GM12874 (cell line): Measurements from ENCODE around the gene GIMAP8.

Experiments
- TF ChIP-seq, protein P1 (sequence below): IDR thresholded peaks from 2 replicates; pipeline ENCODE4 v1.5.1; 2011; ENCODE audit warnings: low read depth, mild to moderate bottlenecking, control low read depth, low read length, moderate library complexity; ENCODE audit not compliant: insufficient read depth

GIMAP8 gene

DNA sequence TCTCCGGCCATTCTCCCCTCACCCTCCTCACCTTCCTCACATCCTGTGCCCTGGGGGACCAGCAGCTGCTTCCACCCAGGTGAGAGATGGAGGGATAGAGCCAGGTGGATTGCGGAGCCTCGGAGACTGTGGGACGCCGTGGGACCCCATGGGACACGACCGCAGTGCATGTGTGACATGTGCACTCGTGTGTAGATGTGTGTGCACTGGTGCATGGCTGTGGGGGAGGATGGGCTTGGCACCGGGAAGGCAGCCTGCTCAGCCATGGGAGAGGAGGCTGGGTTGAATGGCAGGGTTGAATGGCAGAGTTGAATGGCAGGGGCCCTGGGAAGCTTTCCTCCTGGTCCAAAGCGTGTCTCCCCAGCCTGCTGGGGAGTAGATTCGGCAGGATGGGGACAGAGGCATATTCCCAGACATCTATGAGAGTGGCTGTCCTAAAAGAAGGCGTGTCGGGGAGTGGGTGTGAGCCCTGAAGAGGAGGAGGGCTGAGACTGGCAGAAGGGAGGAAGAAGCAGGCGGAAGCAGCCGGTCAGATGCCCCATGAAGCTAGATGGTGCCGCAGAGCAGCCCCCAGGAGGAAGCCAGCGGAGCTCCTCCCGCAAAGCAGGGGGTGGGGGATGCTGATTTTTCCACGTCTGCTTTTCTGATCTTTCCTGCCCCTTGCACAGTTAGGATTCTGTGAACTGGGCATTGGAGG is 815 bp downstream of the GIMAP8 start:
- TF ChIP-seq, protein P1, sequence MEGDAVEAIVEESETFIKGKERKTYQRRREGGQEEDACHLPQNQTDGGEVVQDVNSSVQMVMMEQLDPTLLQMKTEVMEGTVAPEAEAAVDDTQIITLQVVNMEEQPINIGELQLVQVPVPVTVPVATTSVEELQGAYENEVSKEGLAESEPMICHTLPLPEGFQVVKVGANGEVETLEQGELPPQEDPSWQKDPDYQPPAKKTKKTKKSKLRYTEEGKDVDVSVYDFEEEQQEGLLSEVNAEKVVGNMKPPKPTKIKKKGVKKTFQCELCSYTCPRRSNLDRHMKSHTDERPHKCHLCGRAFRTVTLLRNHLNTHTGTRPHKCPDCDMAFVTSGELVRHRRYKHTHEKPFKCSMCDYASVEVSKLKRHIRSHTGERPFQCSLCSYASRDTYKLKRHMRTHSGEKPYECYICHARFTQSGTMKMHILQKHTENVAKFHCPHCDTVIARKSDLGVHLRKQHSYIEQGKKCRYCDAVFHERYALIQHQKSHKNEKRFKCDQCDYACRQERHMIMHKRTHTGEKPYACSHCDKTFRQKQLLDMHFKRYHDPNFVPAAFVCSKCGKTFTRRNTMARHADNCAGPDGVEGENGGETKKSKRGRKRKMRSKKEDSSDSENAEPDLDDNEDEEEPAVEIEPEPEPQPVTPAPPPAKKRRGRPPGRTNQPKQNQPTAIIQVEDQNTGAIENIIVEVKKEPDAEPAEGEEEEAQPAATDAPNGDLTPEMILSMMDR = no peak

DNA sequence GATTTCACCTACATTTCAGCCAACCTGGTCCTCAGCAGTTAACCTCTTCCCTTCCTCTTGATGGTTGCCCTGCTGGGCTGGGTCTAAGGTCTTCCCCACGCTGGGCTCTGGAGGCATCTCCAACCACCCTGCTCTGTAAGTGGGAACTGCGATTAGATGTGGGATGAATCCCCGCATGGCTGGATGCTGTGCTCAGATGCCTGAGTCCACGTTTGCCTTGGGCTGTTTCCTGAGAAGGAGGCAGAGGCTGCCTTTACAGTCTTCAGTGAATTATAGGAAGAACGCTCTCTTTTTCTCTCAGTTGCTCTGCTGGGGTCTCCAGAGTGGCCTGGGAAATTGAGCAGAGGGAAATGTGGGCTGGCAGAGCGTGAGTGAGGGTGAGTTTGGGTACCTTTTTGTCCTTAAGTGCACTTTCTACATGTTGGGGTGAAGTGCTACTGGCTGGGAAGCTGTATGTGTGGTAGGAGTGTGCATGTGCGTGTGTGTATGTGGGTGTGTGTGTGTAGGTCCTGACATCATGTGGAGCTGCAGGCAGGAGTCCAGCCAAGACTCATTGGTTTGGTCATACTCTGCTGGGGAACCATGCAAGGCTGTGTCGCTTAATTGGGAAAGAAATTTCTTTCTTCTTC is 1.5 kb downstream of the GIMAP8 start:
- TF ChIP-seq, protein P1 = no peak

- TF ChIP-seq, protein P1 = no peak
These were observed 2.8 kb downstream of the GIMAP8 start for GRCh38 chr7:150453181-150453580.

DNA sequence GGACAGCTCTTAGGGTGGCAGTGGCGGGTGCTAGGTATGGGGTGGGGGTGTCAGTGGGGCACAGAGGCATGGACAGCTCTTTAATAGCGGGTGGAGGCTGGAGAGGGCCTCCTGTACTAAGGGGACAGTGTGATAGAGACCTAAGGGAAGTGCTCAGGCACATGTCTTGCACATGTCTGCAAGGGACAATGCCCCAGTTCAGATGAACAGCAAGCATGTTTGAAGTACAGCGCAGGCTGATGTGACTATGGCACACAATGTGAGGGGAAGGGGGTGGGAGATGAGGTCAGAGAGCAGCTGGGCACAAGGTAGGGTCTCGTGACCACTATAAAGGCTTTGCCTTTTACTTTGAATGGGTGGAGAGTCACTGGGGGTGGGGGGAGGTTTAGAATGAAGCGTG is 3.5 kb downstream of the GIMAP8 start:
- TF ChIP-seq, protein P1 = no peak

DNA sequence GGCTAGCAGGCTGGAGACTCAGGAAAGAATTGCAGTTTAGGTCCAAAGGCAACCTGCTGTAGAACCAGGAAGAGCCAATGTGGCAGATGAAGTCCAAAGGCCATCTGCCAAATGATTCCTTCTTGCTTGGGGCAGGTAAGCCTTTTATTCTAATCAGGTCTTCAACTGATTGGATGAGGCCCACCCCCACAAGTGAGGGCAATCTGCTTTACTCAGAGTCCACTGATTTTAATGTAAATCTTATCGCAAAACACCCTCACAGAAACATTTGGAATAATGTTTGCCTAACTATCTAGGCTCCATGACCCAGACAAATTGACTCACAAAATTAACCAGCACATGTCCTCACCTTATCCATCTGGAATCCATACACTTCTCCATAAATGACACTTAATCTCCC is 7.8 kb downstream of the GIMAP8 start:
- TF ChIP-seq, protein P1 = no peak

DNA sequence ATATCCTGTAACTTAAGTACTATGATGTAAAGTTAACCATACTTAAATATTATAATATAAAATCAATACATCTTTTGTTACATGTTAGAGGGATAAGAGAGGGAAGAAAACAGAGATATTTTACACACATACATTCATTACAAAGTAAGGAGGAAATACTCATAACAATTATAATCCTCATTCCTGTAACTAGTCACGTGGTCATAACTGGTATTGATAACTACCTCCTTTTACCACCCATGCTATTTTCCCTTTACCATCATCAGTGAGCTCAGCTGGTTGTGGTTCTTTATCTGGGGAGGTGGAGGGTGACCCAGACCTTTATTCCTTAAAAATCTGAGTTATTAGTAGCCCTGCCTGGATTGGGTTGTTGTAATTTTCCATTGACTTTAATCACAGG is 8.3 kb downstream of the GIMAP8 start:
- TF ChIP-seq, protein P1 = no peak

DNA sequence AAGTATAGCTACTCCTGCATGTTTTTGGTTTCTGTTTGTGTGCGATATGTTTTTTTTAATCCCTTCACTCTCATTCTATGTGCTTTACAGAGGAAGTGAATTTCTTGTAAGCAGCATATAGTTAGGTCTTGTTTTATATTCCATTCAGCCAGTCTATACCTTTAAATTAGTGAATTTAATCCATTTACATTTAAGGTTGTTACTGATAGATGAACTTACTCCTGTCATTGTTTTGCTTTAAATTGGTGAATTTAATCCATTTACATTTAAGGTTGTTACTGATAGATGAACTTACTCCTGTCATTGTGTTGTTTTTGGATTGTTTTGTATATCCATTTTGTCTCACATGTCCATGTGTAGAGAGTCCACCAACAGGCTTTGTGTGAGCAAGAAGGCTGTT is 11.1 kb downstream of the GIMAP8 start:
- TF ChIP-seq, protein P1 = no peak
